GM13976 (cell line): ENCODE measurements around the gene CYBA.

Source experiments
- DNase-seq: peaks from one replicate; pipeline ENCODE4 v3.0.0; 2012; ENCODE audit warnings: low spot score
- in situ Hi-C: fragments of 300-500 bp; cut with MboI; formaldehyde crosslinking; loops from one replicate; pipeline ENCODE4 v1.12.0; 2022; ENCODE audit warnings: low sequenced_read_pairs, mixed read lengths, inconsistent platforms; ENCODE audit not compliant: unreplicated experiment
- TF ChIP-seq, protein P1 (sequence below): IDR thresholded peaks from 2 replicates; pipeline ENCODE4 v1.5.1; 2012; ENCODE audit warnings: borderline replicate concordance, mild to moderate bottlenecking; ENCODE audit not compliant: insufficient read depth; ENCODE audit errors: extremely low read depth, missing control alignments, control extremely low read depth

Gene CYBA

DNA sequence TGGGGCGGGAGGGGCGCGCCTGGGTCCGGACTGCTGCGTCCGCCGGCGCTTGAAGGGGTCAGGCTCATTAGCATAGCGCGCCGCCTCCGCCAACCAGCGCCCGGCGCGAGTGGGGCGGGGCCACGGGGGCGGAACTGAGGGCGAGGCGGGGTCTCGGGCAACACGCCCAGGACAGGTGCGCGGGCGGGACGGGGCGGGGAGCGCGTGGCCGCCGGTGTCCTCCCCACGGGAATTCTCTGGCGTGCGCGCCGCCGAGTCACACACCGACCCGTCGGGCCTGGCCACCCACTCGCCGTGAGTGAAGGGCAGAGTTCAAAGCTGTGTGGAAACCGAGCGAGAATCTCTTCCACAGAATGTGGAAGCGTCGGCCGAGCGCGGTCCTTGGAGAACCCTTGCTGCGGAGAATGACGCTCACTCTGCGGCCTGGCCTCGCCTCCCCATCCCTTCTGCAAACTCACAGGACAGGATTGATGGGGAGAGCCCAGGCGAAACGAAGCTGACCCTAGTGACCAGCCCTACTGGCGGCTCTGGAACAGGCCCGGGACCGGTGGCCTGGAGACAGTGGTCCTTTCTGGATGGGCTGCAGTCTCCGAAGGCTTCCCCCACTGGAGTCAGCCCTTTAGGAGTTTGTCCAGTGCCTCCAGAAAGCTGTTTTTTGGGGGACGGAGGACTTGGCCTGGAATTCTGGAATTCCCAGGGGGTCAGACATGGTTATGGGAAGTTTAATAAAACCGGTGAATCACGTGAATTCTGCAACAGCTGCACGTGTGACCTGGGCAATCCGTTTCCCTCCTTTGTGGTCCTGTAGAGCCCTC lies 35.8 kb upstream of the CYBA start, which contains the start of gene SNAI3:
Gene SNAI3, minus strand, starts transcription at position 69 of the 815 bp plus-strand sequence. CDS start 101 bp downstream, outside the sequence.
- peak; percentile 96 for DNase-seq
- in situ Hi-C loops = no loop called here
- TF ChIP-seq, protein P1, sequence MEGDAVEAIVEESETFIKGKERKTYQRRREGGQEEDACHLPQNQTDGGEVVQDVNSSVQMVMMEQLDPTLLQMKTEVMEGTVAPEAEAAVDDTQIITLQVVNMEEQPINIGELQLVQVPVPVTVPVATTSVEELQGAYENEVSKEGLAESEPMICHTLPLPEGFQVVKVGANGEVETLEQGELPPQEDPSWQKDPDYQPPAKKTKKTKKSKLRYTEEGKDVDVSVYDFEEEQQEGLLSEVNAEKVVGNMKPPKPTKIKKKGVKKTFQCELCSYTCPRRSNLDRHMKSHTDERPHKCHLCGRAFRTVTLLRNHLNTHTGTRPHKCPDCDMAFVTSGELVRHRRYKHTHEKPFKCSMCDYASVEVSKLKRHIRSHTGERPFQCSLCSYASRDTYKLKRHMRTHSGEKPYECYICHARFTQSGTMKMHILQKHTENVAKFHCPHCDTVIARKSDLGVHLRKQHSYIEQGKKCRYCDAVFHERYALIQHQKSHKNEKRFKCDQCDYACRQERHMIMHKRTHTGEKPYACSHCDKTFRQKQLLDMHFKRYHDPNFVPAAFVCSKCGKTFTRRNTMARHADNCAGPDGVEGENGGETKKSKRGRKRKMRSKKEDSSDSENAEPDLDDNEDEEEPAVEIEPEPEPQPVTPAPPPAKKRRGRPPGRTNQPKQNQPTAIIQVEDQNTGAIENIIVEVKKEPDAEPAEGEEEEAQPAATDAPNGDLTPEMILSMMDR = no peak

DNA sequence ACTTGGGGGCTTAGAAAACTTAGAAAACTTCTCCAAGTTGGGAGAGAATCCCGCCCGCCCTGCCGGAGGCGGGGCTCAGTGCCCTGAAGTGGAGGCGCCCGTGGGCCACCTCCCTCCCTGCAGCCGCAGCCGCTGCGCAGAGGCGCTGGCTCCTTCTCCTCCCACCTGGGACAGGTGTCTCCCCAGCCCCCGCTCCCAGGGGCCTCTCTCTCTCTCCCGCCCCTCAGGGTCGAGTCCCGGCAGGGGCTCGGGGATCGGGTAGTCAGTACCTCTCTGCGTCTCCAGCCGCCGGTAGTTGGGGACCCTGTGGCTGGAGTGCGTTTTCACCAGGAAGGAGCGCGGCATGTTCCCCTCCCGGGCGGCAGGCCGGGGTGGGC lies 35.2 kb upstream of the CYBA start:
- DNase-seq = peak; percentile 63
- in situ Hi-C loops = no loop called here
- TF ChIP-seq, protein P1 = no peak

GRCh38 chr16:88685156-88686061 lies 34.6 kb upstream of the CYBA start:
- TF ChIP-seq, protein P1 = peak; percentile 24
- in situ Hi-C loops = no loop called here
- no peak for DNase-seq

DNA sequence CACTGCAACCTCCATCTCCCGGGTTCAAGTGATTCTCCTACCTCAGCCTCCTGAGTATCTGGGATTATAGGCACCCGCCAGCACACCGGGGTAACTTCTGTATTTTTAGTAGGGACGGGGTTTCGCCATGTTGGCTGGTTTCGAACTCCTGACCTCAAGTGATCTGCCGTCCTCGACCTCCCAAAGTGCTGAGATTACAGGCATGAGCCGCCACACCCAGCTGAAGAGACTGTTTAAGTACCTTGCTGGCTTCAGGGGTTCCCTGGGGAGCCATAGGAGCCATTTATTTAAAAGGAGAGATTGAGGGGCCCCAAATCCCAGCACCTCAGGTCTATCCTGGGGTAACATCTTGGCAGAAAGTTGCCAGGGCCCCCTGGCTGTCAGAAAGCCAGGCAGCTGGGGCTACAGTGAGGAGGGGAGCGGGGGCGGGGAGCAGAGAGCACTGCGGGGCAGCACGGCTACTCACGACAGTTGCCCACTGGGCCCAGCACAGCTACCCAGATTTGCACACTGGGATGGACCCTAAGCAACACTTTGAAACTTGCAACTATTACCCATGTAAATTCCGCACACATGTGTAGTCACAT lies 33.8 kb upstream of the CYBA start:
- DNase-seq = no peak
- TF ChIP-seq, protein P1 = no peak
- in situ Hi-C loops = no loop called here

- TF ChIP-seq, protein P1 = no peak
- in situ Hi-C loops = no loop called here
- peak; percentile 93 for DNase-seq
Observed at GRCh38 chr16:88681709-88682451, 31.0 kb upstream of the CYBA start.
